Sigmoid colon (tissue), 7 donors: Measurements from ENCODE around the gene SLC19A1. TPM values are rescaled to one million over a fixed set of nuclear protein-coding genes. Genes with fewer than 3 reads are reported as not detected.
A peak's percentile ranks its signal among the peaks of the same experiment; 100 is the strongest.
"Not testable (repeated sequence)": the region's sequence is repeated elsewhere in the genome, so short reads cannot be mapped to it uniquely, and the experiment has no call there.

ENCODE experiments used
- DNase-seq: peaks from one replicate; pipeline ENCODE4 v3.0.0-alpha.2; 2019
- H3K27ac ChIP-seq, 4 donors: fragments of 200-600 bp; sonication (generic); one replicate each; pipeline ENCODE4 v1.5.1; 2016 to 2019; ENCODE audit warnings: mild to moderate bottlenecking in 1 of 4
- H3K27me3 ChIP-seq, 3 donors: fragments of 200-600 bp; sonication (generic); one replicate each; pipeline ENCODE4 v1.5.1; 2019; ENCODE audit warnings: mild to moderate bottlenecking in 1 of 3
- H3K36me3 ChIP-seq, 4 donors: fragments of 200-600 bp; sonication (generic); one replicate each; pipeline ENCODE4 v1.5.1; 2016 to 2019
- H3K4me1 ChIP-seq, 4 donors: fragments of 200-600 bp; sonication (generic); one replicate each; pipeline ENCODE4 v1.5.1; 2017 to 2019
- H3K4me3 ChIP-seq, 4 donors: fragments of 200-600 bp; sonication (generic); one replicate each; pipeline ENCODE4 v1.5.1; 2017 to 2019; ENCODE audit warnings: mild to moderate bottlenecking in 2 of 4, moderate library complexity in 1 of 4
- H3K9me3 ChIP-seq, 4 donors: fragments of 200-600 bp in 3 of 4; sonication (generic) in 3 of 4; one replicate each; pipeline versions ENCODE4 v1.5.1 to v1.6.1; 2013 to 2019
- CTCF ChIP-seq, 4 experiments: fragments of 450-650 bp in 3 of 4; fragments of 200-600 bp in 1 of 4; IDR thresholded peaks; one replicate each; pipeline ENCODE4 v1.5.1; 2016 to 2019; ENCODE audit warnings: antibody characterized with exemption in 4 of 4, mild to moderate bottlenecking in 3 of 4, moderate library complexity in 2 of 4
- EP300 ChIP-seq, 4 donors: sonication (generic); formaldehyde crosslinking; IDR thresholded peaks; one replicate each; pipeline ENCODE4 v1.6.1; 2017; ENCODE audit warnings: antibody characterized with exemption in 4 of 4
- POLR2A ChIP-seq, 2 donors: fragments of 450-650 bp; IDR thresholded peaks; one replicate each; pipeline ENCODE4 v1.6.1; 2016; ENCODE audit warnings: antibody characterized with exemption in 2 of 2, mild to moderate bottlenecking in 2 of 2, moderate library complexity in 2 of 2
- POLR2AphosphoS5 ChIP-seq, 4 donors: sonication (generic); formaldehyde crosslinking; IDR thresholded peaks; one replicate each; pipeline ENCODE4 v1.6.1; 2017; ENCODE audit warnings: antibody characterized with exemption in 4 of 4
- WGBS, 2 donors: extraction: QIAGEN DNeasy Blood & Tissue Kit; methylation state at CpG; one replicate each; pipeline ENCODE4 v1.1.7; 2013; 5-methylcytosine and 5-hydroxymethylcytosine counted together
- intact Hi-C: fragments of 100-400 bp; cut with DNase I; formaldehyde crosslinking; loops from one replicate; pipeline ENCODE4 v1.15.1; 2023
- polyA plus RNA-seq, 3 donors: library from polyadenylated mRNA; stranded (reverse); fragments of 200-250 nt; gene quantifications; one replicate each; pipeline ENCODE4 v1.2.3, GENCODE V29; 2013
- total RNA-seq, 4 donors: library from RNA; depleted of rRNA; stranded (reverse); fragments of >200 nt; gene quantifications; one replicate each; pipeline ENCODE4 v1.1.0, GENCODE V29; 2016
- donor health status: healthy with polysubstance abuse.
- donor health status: Bipolar disorder and iron deficiency.
- donor health status: healthy.

The SLC19A1 gene
- total and polyA plus RNA-seq, 7 donors, result 1.8 to 10.7 (median 2.5) TPM

DNA sequence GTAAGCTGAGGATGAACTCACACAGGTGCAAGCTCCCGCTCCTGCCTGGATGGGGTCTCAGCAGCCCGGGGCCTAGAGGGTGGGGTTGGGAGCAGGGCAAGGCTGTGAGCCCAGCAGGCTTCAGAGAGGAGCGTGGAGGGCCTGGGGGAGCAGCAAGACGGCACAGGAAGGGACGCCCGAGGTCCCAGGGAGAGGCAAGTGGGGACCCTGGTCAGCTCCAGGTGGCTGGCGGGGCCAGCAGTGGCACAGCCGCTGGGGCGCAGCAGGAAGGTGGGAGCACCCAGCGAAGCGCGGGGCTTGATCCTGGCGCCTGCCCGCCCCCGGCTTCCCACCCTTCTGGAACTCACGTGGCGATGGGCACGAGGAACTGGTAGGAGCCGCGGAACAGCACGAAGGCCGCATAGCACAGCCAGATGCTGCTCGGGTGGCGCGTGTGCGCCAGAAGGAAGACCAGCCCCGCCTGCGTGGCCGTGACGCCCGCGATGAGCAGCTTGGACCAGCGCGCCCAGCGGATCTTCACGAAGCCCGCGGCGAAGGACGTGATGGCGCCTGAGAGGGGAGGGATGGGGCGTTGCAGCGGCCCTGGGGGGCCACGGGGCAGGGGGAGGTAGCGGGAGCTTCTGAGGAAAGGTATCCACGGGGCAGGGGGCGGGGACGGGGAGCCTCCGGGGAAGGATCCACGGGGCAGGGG is 11.7 kb downstream of the SLC19A1 start:
- peaks cover 0 to 6% (median 0%) of the 10 kb centered on the region in 4 donors for H3K36me3 ChIP-seq
- no peaks in the 10 kb centered on the region for H3K27me3 ChIP-seq
- H3K4me1 ChIP-seq, result no peaks in the 10 kb centered on the region
- peak; percentile 59 for DNase-seq
- intact Hi-C loops, result no loop called here
- no peak overlapping the region for H3K4me3 ChIP-seq
- 97 to 98% methylated on average over 50 of the region's 50 CpGs for WGBS, 2 donors
- TF ChIP-seq EP300 (IDR thresholded peaks at IDR 0.05) (no peak), POLR2AphosphoS5 (IDR thresholded peaks at IDR 0.05) (no peak), POLR2A (IDR thresholded peaks at IDR 0.05) (no peak), CTCF (IDR thresholded peaks at IDR 0.05) (no peak)
- H3K27ac ChIP-seq, result no peak overlapping the region
- no peaks in the 10 kb centered on the region for H3K9me3 ChIP-seq

DNA sequence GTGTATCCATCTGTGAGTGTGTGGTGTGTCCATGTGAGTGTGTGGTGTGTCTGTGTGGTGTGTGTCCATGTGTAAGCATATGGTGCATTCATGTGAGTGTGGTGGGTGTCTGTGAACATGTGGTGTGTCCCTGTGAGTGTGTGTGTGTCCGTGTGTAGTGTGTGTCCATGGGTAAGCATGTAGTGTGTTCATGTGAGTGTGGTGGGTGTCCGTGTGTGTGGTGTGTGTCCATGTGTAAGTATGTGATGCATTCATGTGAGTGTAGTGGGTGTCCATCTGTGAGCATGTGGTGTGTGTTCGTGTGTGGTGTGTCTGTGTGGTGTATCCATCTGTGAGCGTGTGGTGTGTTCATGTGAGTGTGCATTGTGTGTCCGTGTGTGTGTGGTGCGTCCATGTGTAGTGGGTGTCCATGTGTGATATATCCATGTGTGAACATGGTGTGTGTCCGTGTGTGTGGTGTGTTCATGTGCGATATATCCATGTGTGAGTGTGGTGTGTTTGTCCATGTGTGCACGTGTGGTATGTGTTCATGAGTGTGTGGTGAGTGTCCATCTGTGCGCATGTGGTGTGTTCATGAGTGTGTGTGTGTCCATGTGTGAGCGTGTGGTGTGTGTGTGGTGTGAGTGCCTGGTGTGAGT is 12.3 kb downstream of the SLC19A1 start:
- Histone ChIP-seq H3K36me3 (peaks cover 0 to 6% (median 3%) of the 10 kb centered on the region in 4 donors), H3K4me3 (no peak overlapping the region), H3K4me1 (no peaks in the 10 kb centered on the region), H3K9me3 (no peaks in the 10 kb centered on the region), H3K27ac (no peak overlapping the region), H3K27me3 (no peaks in the 10 kb centered on the region)
- no peak for TF ChIP-seq POLR2A (IDR thresholded peaks at IDR 0.05)
- TF ChIP-seq CTCF (IDR thresholded peaks at IDR 0.05), result no peak
- TF ChIP-seq EP300 (IDR thresholded peaks at IDR 0.05), result no peak
- no peak for TF ChIP-seq POLR2AphosphoS5 (IDR thresholded peaks at IDR 0.05)
- peak; percentile 43 for DNase-seq
- WGBS, 2 donors, result 90 to 95% methylated on average over 11 of the region's 11 CpGs
- intact Hi-C loops, result no loop called here

DNA sequence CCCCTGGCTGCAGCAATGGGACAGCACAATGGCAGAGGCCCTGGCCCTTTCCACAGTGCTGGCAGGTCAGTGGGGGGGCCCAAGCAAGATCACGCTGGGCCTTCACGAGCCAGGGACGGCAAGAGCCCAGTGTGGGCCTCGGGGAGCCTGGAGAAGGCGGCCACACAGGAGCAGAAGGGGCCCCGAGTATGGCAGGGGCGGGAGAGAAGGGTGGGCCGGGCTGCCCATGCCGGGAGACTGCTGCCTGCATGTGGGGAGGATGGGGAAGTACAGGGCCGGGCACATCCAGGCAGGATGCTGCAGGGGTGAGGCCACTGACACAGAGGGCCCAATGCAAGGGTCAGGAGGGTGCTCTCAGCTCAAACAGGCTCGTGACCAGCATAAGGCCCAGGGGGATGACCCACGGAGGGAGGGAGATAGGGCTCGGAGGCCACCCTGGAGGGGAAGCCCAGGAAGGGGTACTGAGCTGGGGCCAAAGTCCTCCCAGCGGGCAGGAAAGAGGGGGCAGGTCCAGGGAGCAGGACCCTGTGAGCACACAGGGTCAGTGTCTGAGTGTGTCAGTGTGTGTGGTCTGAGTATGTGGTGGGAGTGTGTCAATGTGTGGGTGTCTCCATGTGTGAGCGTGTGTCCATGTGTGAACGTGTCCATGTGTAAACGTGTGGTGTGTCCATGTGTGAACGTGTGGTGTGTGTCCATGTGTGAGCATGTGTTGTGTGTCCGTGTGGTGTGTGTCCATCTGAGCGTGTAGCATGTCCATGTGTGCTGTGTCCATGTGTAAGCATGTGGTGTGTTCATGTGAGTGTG is 13.1 kb downstream of the SLC19A1 start:
- peak; percentile 52 for DNase-seq
- H3K4me1 ChIP-seq, result no peaks in the 10 kb centered on the region
- 88 to 91% methylated on average over 20 of the region's 20 CpGs for WGBS, 2 donors
- H3K27me3 ChIP-seq, result no peaks in the 10 kb centered on the region
- intact Hi-C loops, result no loop called here
- no peak overlapping the region for H3K27ac ChIP-seq
- H3K36me3 ChIP-seq, result peaks cover 0 to 6% (median 3%) of the 10 kb centered on the region in 4 donors
- no peak overlapping the region for H3K4me3 ChIP-seq
- TF ChIP-seq EP300 (IDR thresholded peaks at IDR 0.05) (no peak), POLR2A (IDR thresholded peaks at IDR 0.05) (no peak), POLR2AphosphoS5 (IDR thresholded peaks at IDR 0.05) (no peak), CTCF (IDR thresholded peaks at IDR 0.05) (no peak)
- H3K9me3 ChIP-seq, result no peaks in the 10 kb centered on the region

GRCh38 chr21:45528028-45528705 is 14.1 kb downstream of the SLC19A1 start:
- no peak overlapping the region for H3K27ac ChIP-seq
- intact Hi-C loops, result no loop called here
- DNase-seq, result peak; percentile 35
- H3K27me3 ChIP-seq, result no peaks in the 10 kb centered on the region
- 89 to 94% methylated on average over 18 of the region's 18 CpGs for WGBS, 2 donors
- no peaks in the 10 kb centered on the region for H3K4me1 ChIP-seq
- TF ChIP-seq CTCF (IDR thresholded peaks at IDR 0.05), result no peak
- TF ChIP-seq POLR2A (IDR thresholded peaks at IDR 0.05), result no peak
- no peak for TF ChIP-seq POLR2AphosphoS5 (IDR thresholded peaks at IDR 0.05)
- TF ChIP-seq EP300 (IDR thresholded peaks at IDR 0.05), result no peak
- H3K4me3 ChIP-seq, result no peak overlapping the region
- no peaks in the 10 kb centered on the region for H3K9me3 ChIP-seq
- H3K36me3 ChIP-seq, result peaks cover 0 to 6% (median 3%) of the 10 kb centered on the region in 4 donors

GRCh38 chr21:45527151-45527999 is 14.9 kb downstream of the SLC19A1 start:
- H3K4me1 ChIP-seq, H3K27ac ChIP-seq, H3K36me3 ChIP-seq, H3K4me3 ChIP-seq, H3K27me3 ChIP-seq, H3K9me3 ChIP-seq, intact Hi-C loops: not testable (repeated sequence)
- WGBS, 2 donors, result 79 to 92% methylated on average over 16 to 19 of the region's 19 CpGs
- DNase-seq, result peak; percentile 48
